Dedifferentiated amniotic fluid mesenchymal stem cell (primary cell): ENCODE measurements around the gene ZNF697.
"Not testable (repeated sequence)": the region's sequence is repeated elsewhere in the genome, so short reads cannot be mapped to it uniquely, and the experiment has no call there.

Source experiments
- DNase-seq: peaks from one replicate; pipeline ENCODE4 v3.0.0-alpha.2; 2016; ENCODE audit errors: extremely low spot score

The ZNF697 gene

GRCh38 chr1:119631433-119632102 lies 16.5 kb downstream of the ZNF697 start:
- DNase-seq, result no peak

- DNase-seq, result no peak
Measured at GRCh38 chr1:119631086-119631432, 17.0 kb downstream of the ZNF697 start.

GRCh38 chr1:119626841-119627240 lies 21.2 kb downstream of the ZNF697 start:
- DNase-seq, result no peak

- DNase-seq, result no peak
Measured at GRCh38 chr1:119626011-119626545, 22.0 kb downstream of the ZNF697 start.

GRCh38 chr1:119623678-119624077 lies 24.4 kb downstream of the ZNF697 start:
- no peak for DNase-seq

GRCh38 chr1:119623193-119623515 lies 24.9 kb downstream of the ZNF697 start:
- DNase-seq, result no peak

- no peak for DNase-seq
Measured at GRCh38 chr1:119622311-119623192, 25.5 kb downstream of the ZNF697 start.

GRCh38 chr1:119621705-119622104 lies 26.4 kb downstream of the ZNF697 start:
- no peak for DNase-seq

- DNase-seq, result no peak
Measured at GRCh38 chr1:119617751-119618691, 30.0 kb downstream of the ZNF697 start.

- DNase-seq, result not testable (repeated sequence)
Measured at GRCh38 chr1:119616748-119617147, 31.3 kb downstream of the ZNF697 start.

- not testable (repeated sequence) for DNase-seq
Measured at GRCh38 chr1:119615100-119615499, 33.0 kb downstream of the ZNF697 start.

- DNase-seq, result peak; percentile 73
Measured at GRCh38 chr1:119613769-119614720, 34.0 kb downstream of the ZNF697 start.

- DNase-seq, result no peak
Measured at GRCh38 chr1:119611701-119612113, 36.4 kb downstream of the ZNF697 start.

- not testable (repeated sequence) for DNase-seq
Measured at GRCh38 chr1:119608816-119609215, 39.2 kb downstream of the ZNF697 start.

GRCh38 chr1:119607087-119607807 lies 40.8 kb downstream of the ZNF697 start:
- DNase-seq, result not testable (repeated sequence)

- no peak for DNase-seq
Measured at GRCh38 chr1:119606394-119606793, 41.7 kb downstream of the ZNF697 start.

GRCh38 chr1:119605686-119606085 lies 42.4 kb downstream of the ZNF697 start:
- no peak for DNase-seq

GRCh38 chr1:119605080-119605479 lies 43.0 kb downstream of the ZNF697 start:
- not testable (repeated sequence) for DNase-seq

- no peak for DNase-seq
Measured at GRCh38 chr1:119603695-119604094, 44.4 kb downstream of the ZNF697 start.

GRCh38 chr1:119603241-119603640 lies 44.8 kb downstream of the ZNF697 start:
- DNase-seq, result not testable (repeated sequence)
